ENCODE measurements around the gene TREX2. TPM values are rescaled to one million over a fixed set of nuclear protein-coding genes. Genes with fewer than 3 reads are reported as not detected.

The TREX2 gene
- total and polyA plus RNA-seq, 2 donors (not counting 1 experiment from before 2014, with no cell fraction given), result 3.3 to 3.8 TPM

GRCh38 chrX:153401133-153401764 is 44.6 kb downstream of the TREX2 start, which contains the start of gene PNMA6E:
Gene PNMA6E (minus strand): TSS chrX:153401350. CDS start chrX:153398849, 2,501 bp downstream.
- no peak within 1 kb of the TSS for H3K27ac Mint-ChIP-seq
- Histone ChIP-seq H3K27me3 (replicated peaks in 1 of 4; ENCODE audit: control extremely low read depth in 1 of 4, control insufficient read depth in 3 of 4, insufficient read depth in 4 of 4, low read length in 3 of 4) (no peaks in the 10 kb centered on the region), H3K4me2 (replicated peaks; ENCODE audit: low read depth, low read length, poor library complexity, severe bottlenecking) (no peak within 1 kb of the TSS), H3K36me3 (replicated peaks in 1 of 2; ENCODE audit: control extremely low read depth in 1 of 2, control insufficient read depth in 1 of 2, extremely low read depth in 1 of 2, insufficient read depth in 2 of 2, low read length in 1 of 2) (no peaks in the 10 kb centered on the region), H3K27ac (ENCODE audit: low read length in 2 of 2) (no peak within 1 kb of the TSS), H3K4me1 (ENCODE audit: control insufficient read depth in 2 of 2, insufficient read depth in 2 of 2, low read length in 2 of 2) (peaks cover 0 to 6% of the 10 kb centered on the region in 2 donors), H3K9ac (ENCODE audit: low read length) (no peak within 1 kb of the TSS), H2AFZ (ENCODE audit: insufficient read depth, low read depth, low read length, poor library complexity, severe bottlenecking) (no peak within 1 kb of the TSS), H3K4me3 (ENCODE audit: control extremely low read depth in 1 of 5, extremely low read depth in 1 of 5, insufficient read depth in 1 of 5, low read depth in 2 of 5, low read length in 4 of 5) (no peak within 1 kb of the TSS), H4K20me1 (ENCODE audit: control insufficient read depth, insufficient read depth, low read length, poor library complexity, severe bottlenecking) (no peaks in the 10 kb centered on the region), H3K9me3 (ENCODE audit: control extremely low read depth in 1 of 3, control insufficient read depth in 2 of 3, insufficient read depth in 1 of 3, low read length in 2 of 3) (peaks cover 0 to 3% (median 0%) of the 10 kb centered on the region in 3 donors), H3K79me2 (ENCODE audit: control insufficient read depth, insufficient read depth, low read length) (no peaks in the 10 kb centered on the region)
- DNase-seq (no peak), ATAC-seq (ENCODE audit: low read depth) (no peak)
- no peaks in the 10 kb centered on the region for H3K27me3 Mint-ChIP-seq
- H3K4me3 Mint-ChIP-seq, result no peak within 1 kb of the TSS
- CTCF ChIA-PET, result interaction anchor here (0.5 kb wide), 1 partner anchor 108 kb away, joined by 3 read pairs; no protein-coding TSS in a partner anchor
- WGBS (ENCODE audit: insufficient coverage), result 97% methylated on average over 19 of the region's 29 CpGs
- peaks cover 3% of the 10 kb centered on the region for H3K4me1 Mint-ChIP-seq
- intact Hi-C loops (cut with micrococcal nuclease), result no loop called here
- H3K9me3 Mint-ChIP-seq (ENCODE audit: insufficient read depth), result no peaks in the 10 kb centered on the region
- POLR2A ChIA-PET, result no interaction called here
- TF ChIP-seq EZH2 (IDR thresholded peaks at IDR 0.05; ENCODE audit: borderline replicate concordance, insufficient read depth, low read depth, low read length, poor library complexity, severe bottlenecking) (no peak), CTCF (IDR thresholded peaks at IDR 0.05) (no peak)
